Left ventricle myocardium superior (tissue), 1 donor: Measurements from ENCODE around the gene GTF3C1. TPM values are rescaled to one million over a fixed set of nuclear protein-coding genes. Genes with fewer than 3 reads are reported as not detected.
A peak's percentile ranks its signal among the peaks of the same experiment; 100 is the strongest.

Experiments
- ATAC-seq: fragments of 200-7000 bp; cut with Tn5 transposase; one replicate; pipeline ENCODE4 v1.9.1; 2020; ENCODE audit warnings: mild to moderate bottlenecking, moderate library complexity
- DNase-seq: peaks from one replicate; pipeline ENCODE4 v3.0.0-alpha.2; 2020
- intact Hi-C: fragments of 100-400 bp; cut with micrococcal nuclease; formaldehyde crosslinking; loops from one replicate; pipeline ENCODE4 v1.11.0; 2022
- total RNA-seq: library from RNA; stranded (reverse); fragmentation: NEBNext Ultra II Directional; extraction: Animal tissue kit (Norgen Biotek cat#: 25700); gene quantifications from one replicate; pipeline ENCODE4 v1.2.1, GENCODE V29; 2021
- donor health status: DM: no; HTN: yes; CAD: no; lungs with severe emphysema.

Gene GTF3C1
- total RNA-seq, 1 donor from 2014 or later: 56.4 TPM

DNA sequence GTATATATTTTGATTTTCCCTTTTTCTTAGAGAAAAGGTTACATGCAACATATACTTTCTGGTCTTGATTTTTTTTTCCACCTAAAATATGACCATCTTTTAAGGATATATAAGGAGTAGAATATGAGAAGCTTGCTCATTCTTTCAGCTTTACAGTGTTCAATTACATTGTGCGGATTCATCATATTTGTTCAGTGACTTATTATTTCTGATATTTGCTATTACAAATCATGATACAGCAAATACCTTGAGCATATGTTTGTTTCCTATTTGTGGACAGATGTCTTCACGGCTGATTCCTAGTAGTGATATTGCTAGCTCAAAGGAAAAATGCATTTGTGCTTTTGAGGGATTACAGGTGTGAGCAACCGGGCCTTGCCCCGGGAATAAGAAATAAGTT, 18.4 kb upstream of the GTF3C1 start:
- intact Hi-C loops: no loop called here

DNA sequence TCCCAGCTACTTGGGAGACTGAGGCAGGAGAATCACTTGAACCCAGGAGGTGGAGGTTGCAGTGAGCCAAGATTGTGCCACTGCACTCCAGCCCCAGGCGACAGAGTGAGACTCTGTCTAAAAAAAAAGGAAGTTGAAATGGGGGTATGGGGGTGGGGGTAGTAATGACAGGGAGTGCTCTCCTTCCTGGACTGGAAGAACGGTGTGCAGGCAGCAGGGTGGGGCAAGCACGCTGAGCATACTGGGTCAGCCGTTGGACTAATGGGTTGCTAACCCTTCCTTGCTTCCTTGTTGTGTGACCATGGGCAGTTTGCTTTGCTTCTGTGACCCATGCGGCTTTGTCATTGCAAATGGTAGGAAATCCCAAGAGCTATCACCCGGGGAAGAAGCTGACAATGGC, 16.7 kb upstream of the GTF3C1 start:
- DNase-seq (no peak), ATAC-seq (no peak)
- intact Hi-C loops: no loop called here

More for the DNA sequence above, 18.4 kb upstream of the GTF3C1 start:
- ATAC-seq (no peak), DNase-seq (no peak)

DNA sequence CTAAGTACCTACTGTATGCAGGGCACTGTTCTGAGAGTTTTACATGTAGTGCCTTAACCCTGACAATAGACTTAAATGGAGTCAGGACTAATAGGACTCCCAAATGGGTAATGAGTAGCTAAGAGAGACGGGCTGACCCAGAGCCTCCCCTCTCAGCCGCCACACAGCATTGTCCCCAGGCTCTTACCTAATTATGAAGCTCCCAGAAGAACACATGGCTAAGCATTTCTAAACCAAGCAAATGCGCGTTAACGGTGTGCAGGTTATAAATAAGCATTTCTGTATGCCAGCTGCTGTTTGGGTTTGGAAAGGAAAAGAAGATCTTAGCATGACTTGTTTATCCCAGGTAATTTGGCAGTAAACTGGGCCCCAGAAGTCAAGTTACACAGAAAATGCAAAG, 14.5 kb upstream of the GTF3C1 start:
- intact Hi-C loops: no loop called here
- peak; percentile 16 for ATAC-seq

GRCh38 chr16:27561216-27561615, 11.5 kb upstream of the GTF3C1 start:
- ATAC-seq: no peak
- DNase-seq: no peak

More for the DNA sequence above, 14.5 kb upstream of the GTF3C1 start:
- no peak for DNase-seq

DNA sequence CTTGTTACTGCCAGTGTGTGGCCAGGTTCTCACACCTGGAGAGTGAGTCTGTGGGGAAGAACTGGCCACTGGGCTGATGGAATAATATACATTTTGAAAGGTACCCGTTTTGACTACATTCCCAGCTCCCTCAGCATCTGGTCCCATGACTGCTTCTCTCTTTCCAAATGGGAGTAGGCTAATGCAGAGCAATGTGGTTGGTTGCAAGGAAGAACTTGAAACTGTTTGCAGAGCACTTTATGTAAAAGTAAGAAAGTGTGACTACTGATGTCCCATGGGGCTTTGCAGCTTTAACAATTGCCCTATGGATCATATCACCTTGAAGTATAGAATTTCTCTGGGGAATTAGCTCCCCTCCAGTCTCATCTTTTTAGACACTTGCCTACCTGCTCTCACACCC, 9.2 kb upstream of the GTF3C1 start:
- ATAC-seq (no peak), DNase-seq (no peak)
- intact Hi-C loops: no loop called here

More at GRCh38 chr16:27561216-27561615, 11.5 kb upstream of the GTF3C1 start:
- intact Hi-C loops: no loop called here

DNA sequence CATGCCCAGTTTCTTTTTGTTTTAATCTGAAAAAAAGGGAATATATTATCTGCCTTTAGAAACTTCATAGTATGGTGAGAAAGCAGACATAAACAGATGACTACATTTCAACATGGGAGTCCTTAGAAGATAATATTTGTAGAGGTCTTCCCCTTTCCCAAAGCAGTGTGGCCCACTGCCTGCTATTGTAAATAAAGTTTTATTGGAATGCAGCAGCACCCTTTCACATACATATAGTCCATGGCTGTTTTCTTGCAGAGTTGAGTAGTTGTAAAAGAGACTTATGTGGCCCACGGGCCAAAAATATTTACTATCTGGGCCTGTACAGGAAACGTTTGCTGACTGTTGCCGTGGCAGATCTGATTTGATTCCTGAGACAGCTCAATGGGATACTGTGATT, 8.7 kb upstream of the GTF3C1 start:
- no peak for DNase-seq
- no peak for ATAC-seq
- intact Hi-C loops: no loop called here

GRCh38 chr16:27556471-27556870, 6.8 kb upstream of the GTF3C1 start:
- ATAC-seq: no peak
- intact Hi-C loops: no loop called here

DNA sequence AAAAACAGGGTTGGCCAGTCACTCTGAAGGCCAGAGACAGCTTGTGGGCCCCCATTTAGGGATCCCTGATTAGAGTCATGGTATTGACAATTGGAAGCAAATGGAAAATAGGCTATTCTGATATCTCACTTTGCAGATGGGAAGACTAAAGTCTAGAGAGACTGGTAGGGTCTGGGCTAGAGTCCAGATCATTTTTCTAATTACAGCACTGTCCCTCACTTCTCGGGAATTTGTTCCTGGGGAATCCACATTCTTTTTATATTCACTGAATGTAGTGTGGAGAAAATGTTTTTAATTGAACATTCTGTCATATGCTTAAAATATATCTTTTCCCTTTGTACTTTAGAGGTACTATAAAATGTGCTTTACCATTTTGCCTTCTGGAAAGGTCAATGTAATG, 1.3 kb upstream of the GTF3C1 start:
- DNase-seq (no peak), ATAC-seq (no peak)
- intact Hi-C loops: no loop called here

More at GRCh38 chr16:27556471-27556870, 6.8 kb upstream of the GTF3C1 start:
- DNase-seq: no peak

GRCh38 chr16:27550582-27550920, 838 bp upstream of the GTF3C1 start:
- ATAC-seq: no peak
- intact Hi-C loops: no loop called here
- no peak for DNase-seq

DNA sequence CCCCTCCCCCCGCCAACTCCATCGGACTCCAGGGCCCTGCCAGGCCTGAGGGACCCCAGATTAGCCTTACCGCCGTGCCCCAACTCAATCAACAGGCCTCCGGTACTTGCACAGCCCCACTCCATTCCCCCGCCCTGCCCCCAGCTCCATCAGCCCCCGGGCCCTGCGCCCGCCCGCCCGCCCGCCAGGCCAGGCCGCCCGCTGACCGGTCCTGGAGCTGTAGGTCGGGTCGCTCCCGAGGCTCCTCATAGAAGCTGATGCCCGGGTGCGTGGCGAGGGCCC, 308 bp downstream of the GTF3C1 start:
- intact Hi-C loops: no loop called here
- DNase-seq: no peak

GRCh38 chr16:27547851-27548250, 1.9 kb downstream of the GTF3C1 start:
- intact Hi-C loops: no loop called here
- ATAC-seq: no peak

More for the DNA sequence above, 308 bp downstream of the GTF3C1 start:
- peak; percentile 64 for ATAC-seq

DNA sequence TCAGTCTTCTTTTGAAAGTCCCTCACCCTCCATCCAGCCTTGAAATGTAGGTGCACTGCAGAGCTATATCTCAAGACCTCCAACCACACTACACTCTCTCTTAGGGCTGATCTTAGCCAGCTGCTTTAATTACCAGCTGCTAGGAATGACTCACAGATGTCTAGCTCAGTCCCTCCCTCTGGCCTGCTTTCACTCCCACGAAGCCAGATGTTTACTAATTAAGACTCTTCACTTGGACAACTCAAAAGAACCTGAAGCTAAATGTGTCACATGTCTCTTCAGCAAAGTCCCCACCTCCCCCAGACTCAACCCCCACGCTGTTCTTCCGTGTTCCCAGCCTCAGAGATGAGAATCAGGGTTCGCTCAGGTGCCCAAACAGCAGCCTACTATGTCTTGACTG, 2.6 kb downstream of the GTF3C1 start:
- intact Hi-C loops: no loop called here
- no peak for DNase-seq
- ATAC-seq: no peak

More at GRCh38 chr16:27547851-27548250, 1.9 kb downstream of the GTF3C1 start:
- no peak for DNase-seq

GRCh38 chr16:27544671-27545070, 5.0 kb downstream of the GTF3C1 start:
- DNase-seq: no peak
- no peak for ATAC-seq
- intact Hi-C loops: no loop called here

DNA sequence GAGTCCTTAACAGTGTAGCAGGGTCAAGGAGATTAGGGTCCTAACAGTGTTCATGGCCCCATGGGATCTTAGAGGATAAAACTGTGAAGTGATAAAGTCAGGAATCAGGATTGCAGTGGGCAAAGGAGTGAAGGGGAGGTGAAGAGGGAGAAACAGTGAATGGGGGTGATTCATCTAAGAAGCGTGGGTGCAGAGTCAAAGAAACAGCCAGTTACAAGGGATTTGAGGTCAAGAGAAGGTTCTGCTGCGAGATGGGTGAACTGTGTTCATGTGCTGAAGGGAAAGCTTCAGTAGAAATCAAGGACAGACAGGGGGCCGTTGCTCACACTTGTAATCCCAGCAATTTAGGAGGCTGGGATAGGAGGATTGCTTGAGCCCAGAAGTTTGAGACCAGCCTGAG, 5.9 kb downstream of the GTF3C1 start:
- ATAC-seq: no peak

DNA sequence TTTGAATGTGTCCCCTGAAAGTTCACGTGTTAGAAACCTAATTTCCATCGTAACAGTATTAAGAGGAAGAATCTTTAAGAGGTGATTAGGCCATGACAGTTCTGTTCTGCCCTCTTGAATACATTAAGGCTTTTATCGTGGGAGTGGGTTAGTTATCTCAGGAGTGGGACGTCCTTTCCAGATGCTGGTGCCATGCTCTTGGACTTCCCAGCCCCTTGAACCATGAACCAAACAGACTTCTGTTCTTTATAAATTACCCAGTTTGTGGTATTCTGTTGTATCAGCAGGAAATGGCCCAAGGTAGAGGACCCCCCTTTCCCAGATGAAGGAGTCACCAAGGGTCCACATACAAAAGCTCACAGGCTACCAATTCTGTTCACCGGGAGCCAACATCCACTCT, 10.1 kb downstream of the GTF3C1 start:
- intact Hi-C loops: no loop called here
- no peak for DNase-seq
- ATAC-seq: no peak

More for the DNA sequence above, 5.9 kb downstream of the GTF3C1 start:
- DNase-seq: no peak
- intact Hi-C loops: no loop called here

DNA sequence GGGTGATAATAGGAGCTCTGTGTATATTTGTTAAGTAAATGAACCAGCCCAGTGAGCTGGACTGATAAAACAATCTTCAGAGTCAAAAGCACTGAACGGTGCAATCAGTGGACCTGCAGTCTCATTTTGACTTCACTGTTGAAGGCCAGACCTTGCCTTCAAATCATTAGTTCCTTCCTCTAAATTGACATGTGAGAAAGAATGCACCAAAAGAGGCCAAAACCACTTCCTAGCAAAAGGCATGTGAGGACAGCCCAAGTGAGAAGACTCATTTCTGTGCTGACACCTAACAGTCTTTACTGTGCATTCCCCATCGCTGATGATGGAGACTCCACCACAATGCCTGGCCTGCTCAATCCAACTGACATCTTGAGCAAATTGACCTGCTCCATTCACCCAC, 10.6 kb downstream of the GTF3C1 start:
- intact Hi-C loops: no loop called here
- ATAC-seq: no peak
- DNase-seq: no peak

GRCh38 chr16:27538528-27538927, 11.2 kb downstream of the GTF3C1 start:
- intact Hi-C loops: no loop called here
- DNase-seq: no peak
- peak; percentile 65 for ATAC-seq

DNA sequence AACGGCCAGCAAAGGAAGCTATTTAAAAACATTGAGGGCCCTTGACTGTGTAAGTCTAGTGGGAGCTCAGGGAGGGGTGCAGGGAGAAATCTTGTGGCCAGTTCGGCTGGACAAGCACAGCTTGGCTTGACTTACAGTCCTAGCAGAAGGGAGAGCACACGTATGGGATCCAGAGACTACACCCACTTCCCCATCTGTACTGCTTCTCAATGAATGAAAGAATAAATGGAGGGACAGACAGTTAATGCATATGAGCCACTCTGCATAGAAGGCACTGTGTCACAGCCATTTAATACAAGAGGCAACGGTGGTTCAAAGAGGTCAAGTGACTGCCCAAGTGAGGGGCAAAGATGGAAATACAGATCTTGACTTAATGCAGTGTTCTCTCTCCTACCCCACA, 15.5 kb downstream of the GTF3C1 start:
- no peak for DNase-seq
- no peak for ATAC-seq
- intact Hi-C loops: no loop called here

DNA sequence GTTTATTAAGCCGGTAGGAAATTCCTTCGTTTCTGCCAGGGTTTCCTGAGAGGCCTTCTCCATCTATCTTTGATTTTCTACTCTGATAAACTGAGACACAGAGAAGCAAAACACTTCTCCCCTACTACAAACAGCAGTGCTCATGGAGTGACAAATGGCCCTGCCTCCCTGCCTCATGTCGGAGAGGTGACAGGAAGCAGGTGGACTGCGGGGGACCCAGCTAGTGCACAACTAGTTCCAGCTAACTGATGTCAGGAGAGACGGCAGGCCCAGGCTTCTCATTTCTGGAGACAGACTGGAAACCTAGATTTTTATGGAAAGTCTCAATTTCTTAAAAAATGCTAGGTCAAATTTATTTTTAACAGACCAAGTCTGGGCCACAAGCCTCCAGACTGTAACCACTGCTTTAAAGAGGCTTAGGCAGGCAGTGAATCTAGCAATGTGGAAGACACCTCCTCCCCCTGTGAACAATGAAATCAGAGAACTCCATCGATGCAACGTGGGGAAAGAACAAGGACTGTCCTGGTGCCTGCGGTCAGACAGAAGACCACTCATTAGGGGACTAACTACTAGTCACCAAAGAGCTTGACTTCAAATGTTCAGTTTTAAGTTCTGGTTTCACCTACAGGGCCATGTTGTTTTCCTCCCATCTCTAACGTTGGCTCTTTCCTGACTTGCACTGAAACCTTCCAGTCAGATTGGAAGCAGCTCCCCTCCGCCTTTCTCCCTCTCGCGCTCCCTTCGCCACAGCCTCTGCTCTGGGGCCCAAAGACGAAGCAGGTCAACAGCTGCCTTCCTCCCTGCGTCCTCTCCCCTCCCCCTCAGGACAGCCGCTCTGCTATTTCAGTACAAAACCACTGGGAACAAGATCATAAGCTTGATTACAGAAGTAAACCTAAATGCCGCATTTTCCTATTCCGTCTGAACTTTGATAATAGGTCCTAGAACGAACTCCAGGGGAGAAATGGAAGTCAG, 17.6 kb downstream of the GTF3C1 start:
- ATAC-seq (no peak), DNase-seq (no peak)
- intact Hi-C loops: no loop called here

- no peak for DNase-seq
- intact Hi-C loops: no loop called here
- peak; percentile 57 for ATAC-seq
Observed at GRCh38 chr16:27531186-27531585, 18.5 kb downstream of the GTF3C1 start.

- intact Hi-C loops: no loop called here
- no peak for DNase-seq
- no peak for ATAC-seq
Observed at GRCh38 chr16:27529962-27530361, 19.8 kb downstream of the GTF3C1 start.
